GM19467 (cell line): ENCODE measurements around the gene ATP10B.

Experiments used
- ATAC-seq: cut with Tn5 transposase; IDR thresholded peaks from one replicate; pipeline ENCODE4 v1.9.1; 2021; ENCODE audit warnings: mild to moderate bottlenecking, moderate library complexity; ENCODE audit not compliant: unreplicated experiment

The ATP10B gene

GRCh38 chr5:160640406-160640805, 211.6 kb downstream of the ATP10B start:
- no peak for ATAC-seq

DNA sequence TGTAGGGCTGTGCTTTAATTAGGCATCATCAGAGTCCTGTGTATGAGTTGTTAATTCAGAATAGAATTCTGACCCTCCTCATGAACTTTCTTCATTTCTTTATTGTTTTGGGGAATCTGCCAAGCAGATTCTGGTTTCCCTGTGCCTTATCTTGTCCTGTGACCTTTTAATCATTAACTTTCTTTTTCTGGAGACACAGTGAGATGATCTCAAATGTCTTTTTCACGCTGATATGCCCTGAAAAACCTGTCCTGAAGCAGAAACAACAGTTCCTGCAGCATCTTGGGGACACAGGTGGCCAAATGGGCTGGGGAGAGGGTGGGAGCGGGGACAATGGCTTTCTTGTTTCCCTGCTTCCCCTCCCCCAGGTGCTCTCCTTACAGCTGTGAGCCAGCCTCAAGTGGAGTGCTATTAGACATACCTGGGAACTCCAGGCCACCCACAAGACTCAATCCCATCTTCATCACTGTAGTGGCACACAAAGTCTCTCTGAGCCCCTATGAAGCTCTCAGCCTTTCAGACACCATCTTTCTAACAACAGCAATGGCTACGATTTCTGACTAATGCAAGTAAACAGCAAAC, 213.8 kb downstream of the ATP10B start:
- no peak for ATAC-seq

- ATAC-seq = no peak
These were observed 214.5 kb downstream of the ATP10B start for GRCh38 chr5:160637357-160638090.

DNA sequence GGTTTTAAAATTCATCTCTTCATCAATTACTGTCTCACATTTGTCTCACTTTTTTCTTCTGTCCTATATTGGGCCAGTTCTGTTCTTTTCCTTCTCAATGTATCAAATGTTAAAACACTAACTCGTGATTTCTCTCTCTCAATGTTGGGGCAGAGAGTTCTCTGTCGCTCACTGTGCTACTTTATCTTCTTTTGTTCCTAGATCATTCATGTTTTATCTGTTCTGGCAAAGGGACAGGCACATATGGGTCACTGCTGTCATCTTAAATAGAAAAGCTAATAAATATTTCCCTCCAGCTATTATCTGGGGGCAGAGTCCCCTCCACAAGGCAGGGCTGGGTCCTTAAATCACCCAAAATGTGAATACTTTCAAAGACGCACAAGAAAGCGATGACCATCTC, 216.3 kb downstream of the ATP10B start:
- no peak for ATAC-seq

- no peak for ATAC-seq
These were observed 217.0 kb downstream of the ATP10B start for GRCh38 chr5:160635046-160635445.

- no peak for ATAC-seq
These were observed 223.0 kb downstream of the ATP10B start for GRCh38 chr5:160629003-160629402.

GRCh38 chr5:160628619-160628968, 223.4 kb downstream of the ATP10B start:
- no peak for ATAC-seq

DNA sequence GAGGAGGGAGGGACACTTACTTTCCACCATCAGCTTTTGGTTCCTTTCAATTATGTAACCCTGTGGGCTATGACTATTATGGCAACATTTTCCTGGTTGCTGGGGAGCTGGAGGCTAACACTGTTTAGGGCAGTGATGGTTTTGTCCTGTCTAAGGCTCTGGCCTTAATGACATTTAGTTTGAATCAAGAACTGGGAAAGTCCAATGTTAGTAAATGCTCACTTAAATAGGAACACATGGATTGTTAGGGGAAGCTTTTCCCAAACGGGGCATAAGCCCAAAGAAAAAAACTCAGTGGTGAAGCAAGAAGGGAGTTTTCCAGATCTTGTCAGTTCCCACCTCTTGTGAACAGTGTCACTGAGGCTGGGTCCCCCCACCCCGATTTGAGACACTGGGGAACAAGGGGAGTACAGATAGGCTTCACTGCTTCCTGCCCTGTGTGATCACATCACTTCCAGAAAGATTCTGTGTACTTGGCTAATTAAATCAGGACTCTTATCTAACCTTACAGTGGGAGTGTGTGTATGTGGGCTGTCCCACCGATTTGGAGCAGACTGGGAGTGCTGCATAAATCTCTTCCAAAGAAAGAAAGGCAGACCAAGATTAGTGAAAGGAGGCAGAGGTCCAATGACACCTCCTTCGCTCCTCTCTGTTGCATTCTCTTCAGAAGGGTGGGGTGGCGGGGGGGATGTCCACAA, 223.9 kb downstream of the ATP10B start:
- ATAC-seq = no peak

GRCh38 chr5:160626322-160626721, 225.7 kb downstream of the ATP10B start:
- ATAC-seq = no peak

DNA sequence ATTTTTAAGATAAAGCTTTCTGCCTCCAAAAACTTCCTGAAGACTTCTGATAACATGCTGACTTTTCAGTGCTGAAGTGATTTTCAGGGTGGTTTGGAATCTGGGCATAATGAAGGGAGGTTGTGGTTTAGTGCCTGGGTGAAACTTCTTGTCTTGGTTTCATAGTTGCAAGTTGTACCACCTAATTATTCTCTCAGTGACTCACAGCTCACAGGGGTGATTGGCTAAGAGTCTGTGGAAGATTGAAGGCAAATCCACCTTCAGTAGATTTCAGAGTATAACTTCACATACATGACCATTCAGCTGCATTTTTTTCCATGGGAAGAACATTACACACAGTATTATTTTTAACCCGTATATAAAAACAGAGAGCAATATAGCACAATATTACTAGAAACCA, 230.5 kb downstream of the ATP10B start:
- ATAC-seq = no peak

DNA sequence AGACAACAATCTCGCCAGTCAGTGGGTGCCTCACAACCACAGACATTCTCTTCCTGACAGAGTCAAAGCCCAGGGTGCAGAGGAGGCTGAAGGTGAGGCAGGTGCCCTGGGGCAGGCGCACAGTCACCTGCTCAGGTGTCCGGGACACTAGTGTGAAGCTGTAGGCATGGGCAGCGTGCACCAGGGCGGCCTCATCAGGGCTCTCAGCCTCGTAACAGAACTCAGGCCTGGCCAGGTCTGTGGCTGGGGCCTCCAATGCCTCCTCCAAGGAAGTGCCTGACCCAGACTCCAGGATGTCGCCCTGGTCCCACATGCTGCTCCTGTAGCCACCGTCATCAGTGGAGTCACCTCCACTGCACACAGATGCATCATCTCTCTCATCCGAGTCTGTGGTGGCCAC, 231.6 kb downstream of the ATP10B start:
- no peak for ATAC-seq

GRCh38 chr5:160619381-160619780, 232.6 kb downstream of the ATP10B start:
- ATAC-seq = no peak

GRCh38 chr5:160618286-160618685, 233.7 kb downstream of the ATP10B start:
- ATAC-seq = no peak

DNA sequence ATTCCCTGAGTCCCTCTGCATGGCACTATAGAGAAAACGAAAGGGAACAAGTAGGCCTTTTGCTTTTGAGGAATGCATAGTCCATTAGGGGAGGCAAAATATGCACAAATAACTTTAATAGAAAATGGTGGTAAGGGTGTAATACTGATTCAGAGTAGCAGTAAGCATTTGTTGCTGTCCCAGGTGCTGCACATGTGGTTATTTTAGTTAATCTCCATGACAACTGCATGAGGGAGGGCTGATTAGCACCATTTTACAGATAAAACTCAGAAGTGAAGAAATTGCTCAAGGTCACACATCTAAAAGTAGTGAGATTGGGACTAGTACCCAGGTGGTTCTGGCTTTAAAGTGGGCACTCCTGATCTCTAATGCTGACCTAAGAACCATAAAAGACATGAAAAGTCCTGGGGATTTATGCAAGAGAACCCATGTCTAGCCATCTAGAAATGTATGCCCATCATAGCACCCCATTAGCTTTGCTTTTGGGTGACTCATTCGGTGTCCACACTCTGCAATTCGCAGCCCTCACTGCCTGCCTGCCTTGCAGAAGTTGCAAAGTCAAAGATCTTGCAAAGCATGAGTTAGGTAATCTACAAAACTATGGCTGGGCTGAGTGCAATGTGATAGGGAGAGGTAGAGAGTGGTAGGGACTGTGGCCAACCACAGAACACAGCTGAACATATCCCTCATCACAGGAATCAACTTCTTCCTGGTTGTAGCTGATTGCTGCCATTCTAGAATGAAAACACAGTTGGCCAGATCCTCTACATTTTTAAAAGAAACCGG, 235.1 kb downstream of the ATP10B start:
- no peak for ATAC-seq

DNA sequence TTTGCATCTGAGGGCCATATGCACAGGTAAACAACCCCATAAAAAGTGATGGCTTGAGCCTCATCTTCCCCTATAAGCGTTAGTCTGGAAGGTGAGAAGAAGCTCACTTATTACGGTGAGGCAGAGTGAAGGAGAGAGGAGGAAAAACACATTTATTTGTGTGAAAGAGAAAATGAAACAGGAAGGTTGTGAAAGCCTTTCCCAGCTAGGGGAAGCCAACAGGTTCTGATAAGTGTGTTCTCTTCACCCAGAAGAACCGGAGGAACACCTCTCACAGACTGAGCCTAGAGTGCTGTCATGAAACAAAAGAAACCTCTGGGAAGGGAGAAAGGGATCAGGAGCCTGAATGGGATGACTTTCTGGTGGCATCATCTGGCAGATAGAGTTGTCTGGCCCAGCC, 237.9 kb downstream of the ATP10B start:
- no peak for ATAC-seq

DNA sequence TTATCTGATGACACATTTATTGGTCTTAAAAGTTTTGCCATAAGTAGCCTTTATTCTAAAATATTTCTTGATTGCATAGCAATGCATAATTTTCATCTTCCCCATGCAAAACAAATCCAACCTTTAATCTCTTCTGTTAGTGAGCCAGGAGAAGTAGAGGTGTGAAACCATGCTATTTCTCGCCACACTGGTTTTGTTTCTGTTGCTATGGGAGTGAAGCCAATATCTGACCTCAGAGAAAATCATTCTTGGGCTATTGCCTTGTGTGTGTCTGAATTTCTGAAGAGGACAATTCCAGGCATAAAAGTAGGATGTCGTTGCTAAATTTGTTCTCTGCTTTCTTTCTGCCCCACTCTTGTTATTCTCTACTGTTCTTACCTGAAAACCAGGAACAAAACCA, 246.7 kb downstream of the ATP10B start:
- no peak for ATAC-seq

DNA sequence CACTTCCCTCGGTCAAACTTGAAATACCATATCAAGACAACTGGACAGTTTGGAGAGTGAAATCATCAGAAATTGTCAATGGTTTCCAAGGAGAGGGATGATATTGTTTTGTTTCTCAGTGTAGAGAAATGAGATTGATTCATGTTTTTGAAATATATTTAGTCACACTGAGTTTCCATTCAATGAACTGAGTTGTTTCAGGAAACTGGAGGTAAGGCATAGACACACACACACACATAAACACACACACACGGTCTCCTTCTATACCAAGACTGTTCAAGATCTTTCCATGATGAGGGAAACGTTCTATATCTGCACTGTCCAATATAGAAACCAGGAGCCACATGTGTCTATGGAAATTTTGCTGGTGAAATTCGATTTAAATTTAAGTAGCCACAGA, 247.5 kb downstream of the ATP10B start:
- ATAC-seq = no peak

DNA sequence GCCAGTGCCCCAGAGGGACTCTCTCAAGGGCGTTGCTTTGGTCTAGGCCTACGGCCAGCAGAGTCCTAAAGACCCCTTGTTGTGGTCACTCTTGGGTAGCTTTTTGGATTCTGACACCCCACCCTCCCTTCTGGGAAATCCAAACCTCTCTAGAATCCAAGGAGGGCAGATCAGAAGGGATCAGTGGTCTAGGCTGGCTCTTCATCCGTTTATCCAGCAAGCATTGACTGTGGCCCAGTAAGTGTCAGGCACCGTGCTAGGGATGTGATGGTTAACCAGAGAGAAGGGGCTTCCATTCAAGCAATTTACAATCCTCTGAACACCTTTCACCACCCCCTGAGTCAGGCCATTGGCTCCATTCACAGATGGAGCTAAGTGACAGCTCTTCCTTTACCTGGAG, 249.3 kb downstream of the ATP10B start:
- no peak for ATAC-seq

DNA sequence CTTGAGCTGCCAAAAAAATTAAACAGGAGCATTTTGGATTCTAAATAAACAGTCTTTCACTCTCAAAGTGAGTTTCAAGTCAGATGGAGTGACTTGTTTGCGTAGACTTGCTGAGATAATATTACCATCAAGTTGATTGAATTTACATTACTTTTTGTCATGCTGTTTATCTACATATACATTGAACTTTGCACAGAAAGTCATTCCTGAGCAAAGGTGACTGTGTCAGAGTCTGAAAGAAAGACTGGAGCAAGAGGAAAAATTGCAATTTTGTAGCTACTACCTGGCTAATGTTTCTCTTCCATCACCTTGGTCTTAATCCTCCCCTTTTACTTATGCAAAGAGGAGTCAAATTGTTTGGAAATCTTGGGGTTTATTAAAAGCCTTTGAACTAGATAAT, 251.0 kb downstream of the ATP10B start:
- no peak for ATAC-seq

- no peak for ATAC-seq
These were observed 278.7 kb downstream of the ATP10B start for GRCh38 chr5:160573318-160573717.

GRCh38 chr5:160567031-160567705, 284.8 kb downstream of the ATP10B start:
- ATAC-seq = no peak
